ENCODE results near the gene NUBPL. TPM values are rescaled to one million over a fixed set of nuclear protein-coding genes. Genes with fewer than 3 reads are reported as not detected.
"Not testable (repeated sequence)": the region's sequence is repeated elsewhere in the genome, so short reads cannot be mapped to it uniquely, and the experiment has no call there.

Gene NUBPL
- total RNA-seq, 1 experiment from 2014 or later, result 5.7 TPM

DNA sequence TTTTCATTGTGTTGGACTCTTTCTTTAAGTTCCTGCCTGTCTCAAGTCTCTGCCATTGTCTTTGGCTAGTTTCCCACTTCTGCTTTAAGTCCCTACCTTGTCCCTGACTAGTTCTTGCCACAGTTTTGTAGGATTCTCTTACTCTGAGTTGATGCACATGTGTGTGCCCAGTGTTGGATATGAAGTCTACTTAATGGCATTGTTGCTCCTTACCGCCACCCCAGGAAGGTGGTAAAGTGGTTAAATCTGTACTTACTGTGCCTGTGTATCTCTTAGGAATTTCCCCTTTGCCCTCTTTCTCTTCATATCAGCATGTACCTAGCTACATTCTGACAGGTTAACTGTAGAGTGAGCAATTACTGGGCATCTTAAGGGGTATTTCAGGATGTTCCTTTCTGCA is 227.1 kb downstream of the NUBPL start:
- CTCF ChIA-PET, result no interaction called here
- POLR2A ChIA-PET, result no interaction called here
- no peaks in the 10 kb centered on the region for H3K4me1 ChIP-seq (ENCODE audit: control insufficient read depth, insufficient read depth, low read length)
- no peak overlapping the region for H3K4me3 ChIP-seq (ENCODE audit: low read depth in 2 of 2, low read length in 2 of 2)
- no peaks in the 10 kb centered on the region for H3K36me3 ChIP-seq (ENCODE audit: control insufficient read depth, insufficient read depth, low read length)
- no peak overlapping the region for H3K27ac ChIP-seq (ENCODE audit: low read length)
- BruUV-seq (replicated peaks), result no TSS peak
- in situ Hi-C loops (cut with HindIII; ENCODE audit: low pct_unique_long_range_greater_than_20kb, low sequenced_read_pairs), result no loop called here
- no peak for DNase-seq (ENCODE audit: low read depth, low spot score)
- intact Hi-C loops (cut with micrococcal nuclease; ENCODE audit: unreplicated experiment), result no loop called here
- no peaks in the 10 kb centered on the region for H3K27me3 ChIP-seq (ENCODE audit: control insufficient read depth, insufficient read depth, low read length)
- TF ChIP-seq TCF7L2 (IDR thresholded peaks at IDR 0.05; ENCODE audit: low read depth, low read length) (no peak), REST (IDR thresholded peaks at IDR 0.05; ENCODE audit: insufficient read depth in 1 of 2, low read depth in 2 of 2, low read length in 1 of 2) (no peak)
- ATAC-seq, result no peak
- no peaks in the 10 kb centered on the region for H3K9me3 ChIP-seq (ENCODE audit: control insufficient read depth, insufficient read depth, low read depth, low read length)

GRCh38 chr14:31792726-31793125 is 231.5 kb downstream of the NUBPL start:
- Histone ChIP-seq H3K27me3 (ENCODE audit: control insufficient read depth, insufficient read depth, low read length) (no peaks in the 10 kb centered on the region), H3K4me3 (ENCODE audit: low read depth in 2 of 2, low read length in 2 of 2) (no peak overlapping the region), H3K27ac (ENCODE audit: low read length) (no peak overlapping the region), H3K36me3 (ENCODE audit: control insufficient read depth, insufficient read depth, low read length) (no peaks in the 10 kb centered on the region), H3K4me1 (ENCODE audit: control insufficient read depth, insufficient read depth, low read length) (no peaks in the 10 kb centered on the region), H3K9me3 (ENCODE audit: control insufficient read depth, insufficient read depth, low read depth, low read length) (no peaks in the 10 kb centered on the region)
- intact Hi-C loops (cut with micrococcal nuclease; ENCODE audit: unreplicated experiment) (no loop called here), in situ Hi-C loops (cut with HindIII; ENCODE audit: low pct_unique_long_range_greater_than_20kb, low sequenced_read_pairs) (no loop called here)
- POLR2A ChIA-PET, result no interaction called here
- TF ChIP-seq, protein P1, sequence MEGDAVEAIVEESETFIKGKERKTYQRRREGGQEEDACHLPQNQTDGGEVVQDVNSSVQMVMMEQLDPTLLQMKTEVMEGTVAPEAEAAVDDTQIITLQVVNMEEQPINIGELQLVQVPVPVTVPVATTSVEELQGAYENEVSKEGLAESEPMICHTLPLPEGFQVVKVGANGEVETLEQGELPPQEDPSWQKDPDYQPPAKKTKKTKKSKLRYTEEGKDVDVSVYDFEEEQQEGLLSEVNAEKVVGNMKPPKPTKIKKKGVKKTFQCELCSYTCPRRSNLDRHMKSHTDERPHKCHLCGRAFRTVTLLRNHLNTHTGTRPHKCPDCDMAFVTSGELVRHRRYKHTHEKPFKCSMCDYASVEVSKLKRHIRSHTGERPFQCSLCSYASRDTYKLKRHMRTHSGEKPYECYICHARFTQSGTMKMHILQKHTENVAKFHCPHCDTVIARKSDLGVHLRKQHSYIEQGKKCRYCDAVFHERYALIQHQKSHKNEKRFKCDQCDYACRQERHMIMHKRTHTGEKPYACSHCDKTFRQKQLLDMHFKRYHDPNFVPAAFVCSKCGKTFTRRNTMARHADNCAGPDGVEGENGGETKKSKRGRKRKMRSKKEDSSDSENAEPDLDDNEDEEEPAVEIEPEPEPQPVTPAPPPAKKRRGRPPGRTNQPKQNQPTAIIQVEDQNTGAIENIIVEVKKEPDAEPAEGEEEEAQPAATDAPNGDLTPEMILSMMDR (IDR thresholded peaks at IDR 0.05), result no peak
- no peak for TF ChIP-seq SIN3A (IDR thresholded peaks at IDR 0.05; ENCODE audit: borderline replicate concordance, insufficient read depth, low read depth, low read length)
- BruUV-seq (replicated peaks), result no TSS peak
- no peak for DNase-seq (ENCODE audit: low read depth, low spot score)
- ATAC-seq, result no peak
- CTCF ChIA-PET, result no interaction called here

DNA sequence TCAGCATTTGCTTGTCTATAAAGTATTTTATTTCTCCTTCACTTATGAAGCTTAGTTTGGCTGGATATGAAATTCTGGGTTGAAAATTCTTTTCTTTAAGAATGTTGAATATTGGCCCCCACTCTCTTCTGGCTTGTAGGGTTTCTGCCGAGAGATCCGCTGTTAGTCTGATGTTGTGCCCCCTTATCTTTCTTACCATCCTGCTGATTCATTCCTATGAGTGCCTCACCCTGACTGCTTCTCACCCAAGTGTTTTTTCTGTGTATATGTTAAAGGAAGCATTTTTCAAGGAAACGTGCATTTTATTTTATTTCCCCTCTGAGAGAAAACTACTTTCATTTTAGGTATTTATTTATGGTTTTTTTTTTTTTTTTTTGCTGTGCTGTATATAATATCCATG is 236.7 kb downstream of the NUBPL start:
- H3K27me3 ChIP-seq (ENCODE audit: control insufficient read depth, insufficient read depth, low read length); intact Hi-C loops (cut with micrococcal nuclease; ENCODE audit: unreplicated experiment); POLR2A ChIA-PET; H3K4me3 ChIP-seq (ENCODE audit: low read depth in 2 of 2, low read length in 2 of 2); H3K4me1 ChIP-seq (ENCODE audit: control insufficient read depth, insufficient read depth, low read length); BruUV-seq (replicated peaks); in situ Hi-C loops (cut with HindIII; ENCODE audit: low pct_unique_long_range_greater_than_20kb, low sequenced_read_pairs); ATAC-seq; H3K36me3 ChIP-seq (ENCODE audit: control insufficient read depth, insufficient read depth, low read length); H3K9me3 ChIP-seq (ENCODE audit: control insufficient read depth, insufficient read depth, low read depth, low read length); DNase-seq (ENCODE audit: low read depth, low spot score); H3K27ac ChIP-seq (ENCODE audit: low read length); CTCF ChIA-PET: not testable (repeated sequence)
